GM10248 (cell line): ENCODE data around the gene METTL24.

ENCODE experiments used
- CTCF ChIA-PET: fragments of 300-600 bp; sonication (Branson Sonifier 250); formaldehyde crosslinking; extraction: SDS; loops from one replicate; lab custom pipeline; 2021; ENCODE audit warnings: antibody characterized with exemption; lab: Yijun Ruan, JAX
- POLR2A ChIA-PET: fragments of 350-650 bp; sonication (Branson Sonifier 250); formaldehyde crosslinking; extraction: SDS; loops from one replicate; lab custom pipeline; 2020; ENCODE audit warnings: antibody characterized with exemption; lab: Yijun Ruan, JAX
- DNase-seq: peaks from one replicate; pipeline ENCODE4 v3.0.0; 2012; ENCODE audit errors: extremely low spot score
- CTCF ChIP-seq: IDR thresholded peaks from 2 replicates; pipeline ENCODE4 v1.5.1; 2012; ENCODE audit warnings: mild to moderate bottlenecking, low read depth; ENCODE audit errors: extremely low read depth, missing control alignments, control extremely low read depth

METTL24 gene

GRCh38 chr6:110271732-110272022 is 86.5 kb downstream of the METTL24 start:
- DNase-seq: no peak
- POLR2A ChIA-PET: no interaction called here
- TF ChIP-seq CTCF: no peak
- CTCF ChIA-PET: interaction anchor here (0.9 kb wide), 1 partner anchor 9 kb away, joined by 3 read pairs; no protein-coding TSS in a partner anchor

GRCh38 chr6:110270165-110270564 is 88.0 kb downstream of the METTL24 start:
- no peak for DNase-seq
- CTCF ChIA-PET: no interaction called here
- POLR2A ChIA-PET: no interaction called here
- TF ChIP-seq CTCF: no peak

- TF ChIP-seq CTCF: no peak
- ChIA-PET CTCF (no interaction called here), POLR2A (no interaction called here)
- DNase-seq: no peak
Observed at GRCh38 chr6:110269623-110270022, 88.5 kb downstream of the METTL24 start.

- CTCF ChIA-PET: interaction anchor here (1.3 kb wide), 1 partner anchor 10 kb away, joined by 4 read pairs; no protein-coding TSS in a partner anchor
- no peak for TF ChIP-seq CTCF
- POLR2A ChIA-PET: no interaction called here
- DNase-seq: no peak
Observed at GRCh38 chr6:110266996-110267395, 91.2 kb downstream of the METTL24 start.

- CTCF ChIA-PET: no interaction called here
- POLR2A ChIA-PET: no interaction called here
Observed at GRCh38 chr6:110265273-110265672, 92.9 kb downstream of the METTL24 start.

GRCh38 chr6:110256366-110256765 is 101.8 kb downstream of the METTL24 start:
- CTCF ChIA-PET: no interaction called here
- DNase-seq: no peak
- POLR2A ChIA-PET: no interaction called here
- no peak for TF ChIP-seq CTCF

More at GRCh38 chr6:110265273-110265672, 92.9 kb downstream of the METTL24 start:
- DNase-seq: peak; percentile 12
- TF ChIP-seq CTCF: no peak

- peak; percentile 17 for DNase-seq
- CTCF ChIA-PET: no interaction called here
- no peak for TF ChIP-seq CTCF
- POLR2A ChIA-PET: no interaction called here
Observed at GRCh38 chr6:110255211-110255750, 102.9 kb downstream of the METTL24 start.
